Gastrocnemius medialis (tissue), 4 donors: Measurements from ENCODE around the gene MRC2.

Source experiments
- CTCF ChIP-seq, 5 experiments: fragments of 450-650 bp in 3 of 5; fragments of 200-600 bp in 2 of 5; sonication (generic) in 2 of 5; IDR thresholded peaks in 4 of 5; conservative IDR thresholded peaks in 1 of 5; 1 replicate in 4 of 5; 2 replicates in 1 of 5; pipeline ENCODE4 v1.5.1; 2016 to 2019; ENCODE audit warnings: antibody characterized with exemption in 5 of 5, mild to moderate bottlenecking in 3 of 5, moderate library complexity in 3 of 5
- POLR2A ChIP-seq, 2 donors: fragments of 450-650 bp; IDR thresholded peaks; one replicate each; pipeline ENCODE4 v1.6.1; 2017; ENCODE audit warnings: antibody characterized with exemption in 2 of 2, mild to moderate bottlenecking in 2 of 2, moderate library complexity in 2 of 2

- TF ChIP-seq CTCF (IDR thresholded peaks at IDR 0.05 in 4 of 5, conservative IDR thresholded peaks at IDR 0.05 in 1 of 5) (no peak), POLR2A (IDR thresholded peaks at IDR 0.05) (no peak)
Observed at GRCh38 chr17:62595484-62595883, 32.0 kb upstream of the MRC2 start.
